Heart left ventricle (tissue), 16 donors: ENCODE results near the gene NAPB. TPM values are rescaled to one million over a fixed set of nuclear protein-coding genes. Genes with fewer than 3 reads are reported as not detected.
"Not testable (repeated sequence)": the region's sequence is repeated elsewhere in the genome, so short reads cannot be mapped to it uniquely, and the experiment has no call there.

Source experiments
- ATAC-seq, 4 donors: fragments of 200-7000 bp; cut with Tn5 transposase; one replicate each; pipeline ENCODE4 v1.9.1; 2020 to 2022; ENCODE audit warnings: moderate library complexity in 4 of 4, mild to moderate bottlenecking in 3 of 4, moderate number of reproducible peaks in 1 of 4
- DNase-seq, 5 donors: peaks; one replicate each; pipeline ENCODE4 v3.0.0-alpha.2; 2020
- H3K27ac ChIP-seq, 12 donors: fragments of 200-600 bp; sonication (generic) in 4 of 12; one replicate each; pipeline versions ENCODE4 v1.5.0 to v1.8.0; 2016 to 2022; ENCODE audit warnings: mild to moderate bottlenecking in 2 of 12
- H3K27me3 ChIP-seq, 9 donors: fragments of 200-600 bp; sonication (generic) in 2 of 9; one replicate each; pipeline versions ENCODE4 v1.5.1 to v1.8.0; 2016 to 2022; ENCODE audit warnings: mild to moderate bottlenecking in 3 of 9
- H3K36me3 ChIP-seq, 9 donors: fragments of 200-600 bp; sonication (generic) in 2 of 9; one replicate each; pipeline versions ENCODE4 v1.5.0 to v1.8.0; 2018 to 2022; ENCODE audit warnings: mild to moderate bottlenecking in 2 of 9
- H3K4me1 ChIP-seq, 12 donors: fragments of 200-600 bp; sonication (generic) in 4 of 12; one replicate each; pipeline versions ENCODE4 v1.5.0 to v1.8.0; 2016 to 2022; ENCODE audit warnings: mild to moderate bottlenecking in 3 of 12
- H3K4me3 ChIP-seq, 12 donors: fragments of 200-600 bp; sonication (generic) in 4 of 12; one replicate each; pipeline versions ENCODE4 v1.5.0 to v1.8.0; 2017 to 2022; ENCODE audit warnings: mild to moderate bottlenecking in 9 of 12, moderate library complexity in 4 of 12
- H3K9me3 ChIP-seq, 12 donors: fragments of 200-600 bp; sonication (generic) in 4 of 12; one replicate each; pipeline versions ENCODE4 v1.5.0 to v1.8.0; 2016 to 2022; ENCODE audit warnings: mild to moderate bottlenecking in 1 of 12
- CTCF ChIP-seq, 12 donors: fragments of 200-600 bp; sonication (generic) in 4 of 12; IDR thresholded peaks; one replicate each; pipeline versions ENCODE4 v1.5.0 to v1.8.0; 2018 to 2022; ENCODE audit warnings: antibody characterized with exemption in 12 of 12, mild to moderate bottlenecking in 5 of 12
- POLR2A ChIP-seq, 2 donors: fragments of 450-650 bp; IDR thresholded peaks; one replicate each; pipeline ENCODE4 v1.6.1; 2017; ENCODE audit warnings: antibody characterized with exemption in 2 of 2, mild to moderate bottlenecking in 2 of 2, moderate library complexity in 2 of 2
- WGBS, 4 donors: extraction: QIAGEN DNeasy Blood & Tissue Kit in 2 of 4; methylation state at CpG; one replicate each; pipeline versions ENCODE4 v1.1.5 to v1.1.7; 2013 to 2018; 5-methylcytosine and 5-hydroxymethylcytosine counted together
- intact Hi-C, 10 donors: fragments of 100-400 bp; cut with DNase I; formaldehyde crosslinking; loops; one replicate each; pipeline versions ENCODE4 v1.11.1 to v1.14.2; 2022
- polyA plus RNA-seq, 2 donors: library from polyadenylated mRNA; stranded (reverse); fragments of 200-250 nt; gene quantifications; one replicate each; pipeline ENCODE4 v1.2.3, GENCODE V29; 2013
- total RNA-seq, 9 donors: library from RNA; depleted of rRNA in 2 of 9; stranded (reverse); fragments of >200 nt in 2 of 9; fragmentation: NEBNext Ultra II Directional in 3 of 9; extraction: Animal tissue kit (Norgen Biotek cat#: 25700) in 3 of 9; gene quantifications; one replicate each; pipeline versions ENCODE4 v1.1.0 to v1.2.4, GENCODE V29; 2016 to 2023
- donor health status: ischemic (EF 13 %, LVEDD 7.1; RV severe dilation, severe dysfunction).
- donor health status: healthy with polysubstance abuse.
- donor health status: DM: no; HTN: yes; CAD: no.
- donor health status: DM: no; HTN: no; CAD: no.
- donor health status: ischemic (EF 25% LVEDD 6.9; RV normal size, moderate dysfunction).
- donor health status: ischemic (EF 25% LVEDD 5.7; RV mildly dilated, moderate dysfunction).
- donor health status: healthy.
- donor health status: DM: yes; HTN: yes; CAD: no.
- donor health status: ischemic (EF 35%, LVEDD 5.7; RV mildly dilated, moderate dysfunction).
- donor health status: nonischemic (EF 11% LVEDD 7.7; RV severe dilation, severe dysfunction).
- donor health status: DM: yes; HTN: yes; CAD: no.
- donor health status: PGD.
- donor health status: ischemic (EF 29% LVEDD 5.4; RV normal size, mild dysfunction).
- donor health status: nonischemic (EF 23%, LVEDD 6.1; RV moderate dilation, normal function).

Gene NAPB
- total and polyA plus RNA-seq, 11 donors: 2.8 to 8.4 (median 4.7) TPM

GRCh38 chr20:23350196-23350903 is 70.9 kb downstream of the NAPB start, which contains the start of gene NXT1:
TSS of gene NXT1 (plus strand) at chr20:23350791. CDS start at chr20:23354042, 3,251 bp downstream.
- H3K27me3 ChIP-seq: no peaks in the 10 kb centered on the region
- H3K9me3 ChIP-seq: no peaks in the 10 kb centered on the region
- peaks cover 0 to 18% (median 14%) of the 10 kb centered on the region in 9 donors for H3K36me3 ChIP-seq
- peak within 1 kb of the TSS; percentile 63 to 98 (median 90) for H3K4me3 ChIP-seq
- intact Hi-C loops: loop anchor here in 3 of 10 donors (1.0 to 10.0 kb wide), 4 partner anchors 8 to 257 kb away; partner anchors contain the start of gene CST9 (in 2 of the 3)
- H3K4me1 ChIP-seq: peaks cover 4 to 27% (median 18%) of the 10 kb centered on the region in 12 donors
- DNase-seq (peak; percentile 97 to 98 (median 97)), ATAC-seq (peak; percentile 93 to 96 (median 94))
- TF ChIP-seq POLR2A (IDR thresholded peaks at IDR 0.05) (peak; percentile 53 to 77), CTCF (IDR thresholded peaks at IDR 0.05) (no peak)
- WGBS, 4 donors: 0% methylated on average over 36 to 65 of the region's 65 CpGs
- H3K27ac ChIP-seq: peak within 1 kb of the TSS; percentile 93 to 100 (median 98)

- H3K4me3 ChIP-seq: peak overlapping the region; percentile 63 to 98 (median 90)
- DNase-seq (no peak), ATAC-seq (peak; percentile 62 to 81 (median 75))
- 7 to 11% (median 10%) methylated on average over 23 of the region's 23 CpGs for WGBS, 4 donors
- H3K9me3 ChIP-seq: no peaks in the 10 kb centered on the region
- TF ChIP-seq POLR2A (IDR thresholded peaks at IDR 0.05) (no peak), CTCF (IDR thresholded peaks at IDR 0.05) (peak; percentile 24 to 61 (median 46))
- no peaks in the 10 kb centered on the region for H3K27me3 ChIP-seq
- peaks cover 0 to 11% (median 8%) of the 10 kb centered on the region in 9 donors for H3K36me3 ChIP-seq
- peaks cover 4 to 27% (median 18%) of the 10 kb centered on the region in 12 donors for H3K4me1 ChIP-seq
- intact Hi-C loops: loop anchor here (1.0 to 10.0 kb wide), 14 partner anchors 9 to 1015 kb away; partner anchors contain the start of genes CST9 (in 4 of the 10) and THBD (in 1 of the 10)
- H3K27ac ChIP-seq: peak overlapping the region; percentile 93 to 100 (median 98)
Measured at GRCh38 chr20:23349338-23350195, 71.7 kb downstream of the NAPB start.

- H3K9me3 ChIP-seq, H3K36me3 ChIP-seq, DNase-seq, H3K4me3 ChIP-seq, H3K27me3 ChIP-seq, ATAC-seq: not testable (repeated sequence)
- peaks cover 4 to 27% (median 18%) of the 10 kb centered on the region in 12 donors for H3K4me1 ChIP-seq
- intact Hi-C loops: loop anchor here in 9 of 10 donors (5.0 to 10.0 kb wide), 12 partner anchors 96 to 1014 kb away; partner anchors contain the start of genes CST9 (in 2 of the 9) and THBD (in 1 of the 9)
- peak overlapping the region in 2 of 12 donors; percentile 99 for H3K27ac ChIP-seq
- 95 to 97% (median 96%) methylated on average over 6 of the region's 6 CpGs for WGBS, 4 donors
Measured at GRCh38 chr20:23348510-23348909, 72.8 kb downstream of the NAPB start.

GRCh38 chr20:23347791-23348190 is 73.5 kb downstream of the NAPB start:
- intact Hi-C loops: loop anchor here in 9 of 10 donors (5.0 to 10.0 kb wide), 12 partner anchors 97 to 1013 kb away; partner anchors contain the start of genes CST9 (in 2 of the 9) and THBD (in 1 of the 9)
- no peaks in the 10 kb centered on the region for H3K9me3 ChIP-seq
- no peak overlapping the region for H3K4me3 ChIP-seq
- H3K4me1 ChIP-seq: peaks cover 4 to 27% (median 18%) of the 10 kb centered on the region in 12 donors
- ATAC-seq (no peak), DNase-seq (no peak)
- H3K27ac ChIP-seq: no peak overlapping the region
- no peaks in the 10 kb centered on the region for H3K36me3 ChIP-seq
- TF ChIP-seq CTCF (IDR thresholded peaks at IDR 0.05): no peak
- no peak for TF ChIP-seq POLR2A (IDR thresholded peaks at IDR 0.05)
- 94 to 98% (median 95%) methylated on average over 6 of the region's 6 CpGs for WGBS, 4 donors
- no peaks in the 10 kb centered on the region for H3K27me3 ChIP-seq
